ENCODE data around the gene LVRN.

Gene LVRN

GRCh38 chr5:115968770-115969169 is 6.5 kb downstream of the LVRN start:
- no peak overlapping the region for H3K4me3 Mint-ChIP-seq
- H3K27me3 Mint-ChIP-seq (ENCODE audit: low read depth) = peaks cover 23% of the 10 kb centered on the region
- peaks cover 8% of the 10 kb centered on the region for H3K9me3 Mint-ChIP-seq
- no peak overlapping the region for H3K27ac Mint-ChIP-seq
- no peak for TF ChIP-seq CTCF (IDR thresholded peaks at IDR 0.05; ENCODE audit: unreplicated experiment in 3 of 3)
- no peaks in the 10 kb centered on the region for H3K36me3 Mint-ChIP-seq (ENCODE audit: low read depth)
- no peaks in the 10 kb centered on the region for H3K4me1 Mint-ChIP-seq

GRCh38 chr5:115977096-115977495 is 14.8 kb downstream of the LVRN start:
- Mint-ChIP-seq H3K4me3 (no peak overlapping the region), H3K4me1 (peaks cover 25% of the 10 kb centered on the region), H3K9me3 (peaks cover 29% of the 10 kb centered on the region), H3K27me3 (ENCODE audit: low read depth) (no peaks in the 10 kb centered on the region), H3K27ac (peak overlapping the region in 1 of 3 experiments; percentile 75), H3K36me3 (ENCODE audit: low read depth) (peaks cover 5% of the 10 kb centered on the region)
- no peak for TF ChIP-seq CTCF (IDR thresholded peaks at IDR 0.05; ENCODE audit: unreplicated experiment in 3 of 3)

GRCh38 chr5:115977988-115978387 is 15.7 kb downstream of the LVRN start:
- Mint-ChIP-seq H3K4me3 (no peak overlapping the region), H3K36me3 (ENCODE audit: low read depth) (peaks cover 5% of the 10 kb centered on the region), H3K27ac (peak overlapping the region; percentile 74 to 79 (median 75)), H3K9me3 (peaks cover 29% of the 10 kb centered on the region), H3K27me3 (ENCODE audit: low read depth) (no peaks in the 10 kb centered on the region), H3K4me1 (peaks cover 25% of the 10 kb centered on the region)
- TF ChIP-seq CTCF (IDR thresholded peaks at IDR 0.05; ENCODE audit: unreplicated experiment in 3 of 3) = no peak

DNA sequence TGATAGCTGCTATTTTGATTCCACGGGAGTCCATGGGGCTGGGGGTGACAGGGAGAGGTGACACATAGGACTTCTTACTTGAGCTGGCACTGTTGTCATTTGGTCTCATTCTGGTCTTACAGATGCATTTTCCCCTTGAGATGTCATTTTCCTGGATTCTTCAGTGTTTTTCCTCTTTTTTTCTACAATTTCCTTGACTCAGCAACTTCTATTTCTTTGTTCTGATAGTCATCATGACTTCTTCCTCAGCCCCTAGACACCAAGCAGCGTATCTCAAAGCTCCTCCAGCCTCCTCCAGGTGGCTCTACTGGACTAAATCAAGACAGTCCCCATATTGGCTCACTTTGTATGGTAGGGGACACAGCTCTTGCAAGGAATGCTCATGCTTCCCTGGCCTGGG is 16.5 kb downstream of the LVRN start:
- peaks cover 25% of the 10 kb centered on the region for H3K4me1 Mint-ChIP-seq
- no peaks in the 10 kb centered on the region for H3K27me3 Mint-ChIP-seq (ENCODE audit: low read depth)
- peaks cover 5% of the 10 kb centered on the region for H3K36me3 Mint-ChIP-seq (ENCODE audit: low read depth)
- H3K4me3 Mint-ChIP-seq = peak overlapping the region in 1 of 3 experiments; percentile 17
- TF ChIP-seq CTCF (IDR thresholded peaks at IDR 0.05; ENCODE audit: unreplicated experiment in 3 of 3) = no peak
- H3K27ac Mint-ChIP-seq = peak overlapping the region; percentile 88 to 98 (median 97)
- peaks cover 29% of the 10 kb centered on the region for H3K9me3 Mint-ChIP-seq

DNA sequence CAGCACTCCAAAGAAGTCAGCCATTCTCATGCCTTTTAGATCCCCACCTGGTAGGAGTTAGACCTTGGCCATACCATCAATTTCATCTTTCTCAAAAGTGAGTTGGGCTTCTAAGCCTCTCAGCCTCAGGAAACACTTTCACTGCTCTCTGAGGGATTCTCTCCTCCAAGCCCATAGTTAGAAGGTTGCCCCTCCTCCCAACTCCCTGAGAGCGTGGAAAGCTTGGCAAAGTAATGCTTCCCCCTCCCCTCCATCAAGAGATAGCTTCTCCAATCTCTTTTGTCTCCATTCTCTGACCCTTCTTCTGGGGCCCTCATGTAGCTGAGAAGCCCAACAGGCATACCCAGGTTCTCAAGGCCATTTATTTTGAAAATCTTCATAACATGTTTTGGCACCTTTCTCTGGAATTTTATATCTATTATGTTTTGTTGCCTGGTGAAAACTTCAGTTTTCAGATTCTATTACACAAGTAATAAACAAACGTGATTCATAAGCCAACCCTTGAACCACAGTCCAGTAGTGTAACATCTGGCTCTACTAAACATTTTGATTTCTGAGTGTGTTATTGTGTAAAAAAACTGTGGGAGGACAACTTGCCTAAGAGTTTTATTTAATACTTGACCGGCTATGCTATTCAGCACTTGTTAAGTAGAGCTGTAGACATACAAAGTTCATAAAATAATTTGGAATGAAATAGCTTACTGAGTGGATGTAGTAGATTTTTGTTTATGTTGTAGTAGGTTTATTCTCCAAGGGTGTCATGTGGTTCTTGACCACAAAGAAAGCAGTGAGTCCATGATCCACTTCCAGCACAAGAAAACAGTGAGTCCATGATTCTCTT is 17.1 kb downstream of the LVRN start:
- H3K4me1 Mint-ChIP-seq = peaks cover 32% of the 10 kb centered on the region
- peak overlapping the region; percentile 88 to 98 (median 97) for H3K27ac Mint-ChIP-seq
- peak overlapping the region in 2 of 3 experiments; percentile 9 to 17 for H3K4me3 Mint-ChIP-seq
- peaks cover 5% of the 10 kb centered on the region for H3K36me3 Mint-ChIP-seq (ENCODE audit: low read depth)
- TF ChIP-seq CTCF (IDR thresholded peaks at IDR 0.05; ENCODE audit: unreplicated experiment in 3 of 3) = no peak
- peaks cover 28% of the 10 kb centered on the region for H3K9me3 Mint-ChIP-seq
- H3K27me3 Mint-ChIP-seq (ENCODE audit: low read depth) = no peaks in the 10 kb centered on the region

- Mint-ChIP-seq H3K36me3 (ENCODE audit: low read depth) (no peaks in the 10 kb centered on the region), H3K27me3 (ENCODE audit: low read depth) (no peaks in the 10 kb centered on the region), H3K4me1 (peaks cover 37% of the 10 kb centered on the region), H3K9me3 (peaks cover 9% of the 10 kb centered on the region), H3K27ac (peak overlapping the region in 1 of 3 experiments; percentile 11), H3K4me3 (no peak overlapping the region)
- no peak for TF ChIP-seq CTCF (IDR thresholded peaks at IDR 0.05; ENCODE audit: unreplicated experiment in 3 of 3)
Observed at GRCh38 chr5:115983519-115983918, 21.2 kb downstream of the LVRN start.

Measured in nephron (organoid).